ENCODE results near the gene KDM5B.

The KDM5B gene

DNA sequence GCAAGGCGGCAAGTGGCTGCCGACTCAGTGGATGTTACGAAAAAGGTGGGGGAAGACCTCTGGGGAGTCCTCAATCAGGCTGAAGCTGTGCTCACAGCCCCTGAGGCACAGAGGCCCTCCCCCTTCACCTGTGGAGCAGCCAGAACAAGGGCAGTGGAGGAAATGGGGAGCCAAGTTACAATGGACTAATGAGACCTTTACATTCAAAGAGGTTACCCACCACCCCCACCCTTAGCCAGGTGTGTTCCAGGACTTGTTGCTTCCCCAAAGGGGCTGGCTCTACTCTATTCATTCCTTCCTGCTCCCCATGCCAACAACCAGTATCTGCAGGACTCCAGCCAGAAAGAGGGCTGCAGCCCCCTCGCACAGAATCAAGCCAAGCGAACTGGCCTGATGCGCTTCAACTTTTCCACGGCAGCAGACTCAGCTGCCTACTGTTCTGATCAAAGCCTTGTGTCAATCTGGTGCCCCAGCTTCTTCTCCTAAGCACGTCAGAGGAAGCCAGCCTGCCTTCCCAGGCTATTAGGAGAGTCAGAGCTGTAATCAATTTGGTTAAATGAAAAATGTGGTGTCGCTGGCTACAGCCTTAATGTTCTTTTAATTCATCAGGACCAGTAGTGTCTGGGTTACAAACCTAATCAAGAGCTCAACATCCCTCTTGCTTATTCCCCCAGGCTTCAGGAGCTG, 96.1 kb downstream of the KDM5B start:
- no peak for DNase-seq (ENCODE audit: low spot score)

DNA sequence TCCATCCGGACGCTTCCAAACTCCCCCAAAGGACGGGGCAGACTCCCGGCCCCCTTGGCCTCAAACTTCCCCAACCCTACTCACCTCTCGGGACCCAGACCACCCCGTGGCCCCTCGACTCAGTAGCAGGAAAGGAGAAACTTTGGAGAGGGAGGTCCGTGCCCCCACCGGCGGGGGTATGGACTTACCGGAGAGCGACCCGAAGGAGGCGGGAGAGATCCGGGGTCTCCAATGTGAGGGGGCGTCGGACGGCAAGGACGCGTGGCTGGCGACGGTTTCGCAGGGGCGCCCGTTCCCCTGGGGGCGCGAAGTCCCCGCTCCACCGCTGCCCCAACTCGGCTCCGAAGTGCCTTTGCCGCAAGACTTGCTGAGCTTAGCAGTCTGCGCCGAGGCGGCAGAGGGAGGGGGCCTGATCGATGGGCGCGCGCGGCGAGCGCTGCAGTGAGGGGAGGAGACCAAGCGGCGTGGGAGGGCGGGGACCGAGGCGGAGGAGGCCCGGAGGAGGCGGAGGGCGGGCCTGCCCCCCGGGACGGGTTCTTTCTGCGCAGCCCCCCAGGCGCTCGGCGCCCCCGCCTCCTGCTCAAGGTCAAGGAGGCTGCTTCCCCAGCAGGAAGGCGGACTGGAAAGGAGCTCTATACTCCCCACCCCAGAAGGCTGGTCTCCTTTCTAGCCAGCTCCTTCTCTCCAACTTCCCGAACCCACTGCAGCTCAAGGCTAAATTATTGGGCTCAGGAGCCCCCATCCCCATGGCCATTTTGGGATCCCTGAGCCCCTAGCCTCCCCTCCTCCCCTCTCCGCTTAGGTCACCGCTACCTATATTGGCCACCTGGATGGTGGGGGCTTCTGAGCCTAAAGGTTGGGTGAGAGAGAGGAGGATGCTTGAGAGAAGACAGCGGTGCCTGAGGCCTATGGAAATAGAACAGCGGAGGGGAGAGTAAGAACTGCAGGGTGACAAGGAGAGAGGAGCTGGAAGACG, 97.9 kb downstream of the KDM5B start, which contains the start of gene SYT2:
SYT2 (minus strand) TSS at position 385 of the 976 bp plus-strand sequence. CDS start 104,682 bp downstream, outside the sequence.
- peak; percentile 63 for DNase-seq (ENCODE audit: low spot score)

DNA sequence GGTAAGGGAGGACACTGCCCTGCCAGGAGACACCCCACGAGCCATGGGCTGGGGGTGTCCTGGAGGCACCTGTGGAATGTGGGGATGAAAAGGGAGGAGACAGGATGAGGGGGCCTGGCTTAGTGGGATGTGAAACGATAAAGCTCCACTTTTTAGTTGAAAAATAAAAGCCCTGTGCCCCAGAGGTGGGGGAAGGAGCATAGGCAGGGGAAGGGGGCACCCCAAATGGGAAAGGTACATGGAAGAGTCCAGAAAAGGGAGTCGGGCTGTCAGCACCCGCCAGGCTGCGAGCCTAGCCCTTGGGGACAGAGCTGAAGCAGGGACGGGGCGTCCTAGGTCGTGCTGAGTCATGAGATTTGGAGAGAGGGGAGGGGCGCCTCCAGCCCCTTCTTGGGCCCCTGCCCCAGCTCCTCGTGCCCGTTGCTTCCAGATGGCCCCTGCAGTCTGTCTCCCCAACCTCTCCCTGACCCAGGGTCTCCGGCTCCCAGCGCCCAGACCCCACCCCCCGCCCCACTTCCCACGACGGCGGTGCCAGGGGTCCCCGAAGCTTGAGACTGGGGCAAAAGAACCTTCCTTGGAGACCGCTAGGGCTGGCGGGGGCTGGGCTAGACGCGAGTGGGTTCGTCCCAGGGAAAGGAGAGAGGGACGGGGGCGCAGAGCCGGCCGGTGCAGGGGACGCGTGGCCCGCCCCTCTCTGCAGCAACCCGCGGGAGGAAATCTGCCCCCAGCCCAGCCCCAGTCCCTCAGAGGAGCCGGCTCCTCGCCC, 98.8 kb downstream of the KDM5B start:
- no peak for DNase-seq (ENCODE audit: low spot score)

DNA sequence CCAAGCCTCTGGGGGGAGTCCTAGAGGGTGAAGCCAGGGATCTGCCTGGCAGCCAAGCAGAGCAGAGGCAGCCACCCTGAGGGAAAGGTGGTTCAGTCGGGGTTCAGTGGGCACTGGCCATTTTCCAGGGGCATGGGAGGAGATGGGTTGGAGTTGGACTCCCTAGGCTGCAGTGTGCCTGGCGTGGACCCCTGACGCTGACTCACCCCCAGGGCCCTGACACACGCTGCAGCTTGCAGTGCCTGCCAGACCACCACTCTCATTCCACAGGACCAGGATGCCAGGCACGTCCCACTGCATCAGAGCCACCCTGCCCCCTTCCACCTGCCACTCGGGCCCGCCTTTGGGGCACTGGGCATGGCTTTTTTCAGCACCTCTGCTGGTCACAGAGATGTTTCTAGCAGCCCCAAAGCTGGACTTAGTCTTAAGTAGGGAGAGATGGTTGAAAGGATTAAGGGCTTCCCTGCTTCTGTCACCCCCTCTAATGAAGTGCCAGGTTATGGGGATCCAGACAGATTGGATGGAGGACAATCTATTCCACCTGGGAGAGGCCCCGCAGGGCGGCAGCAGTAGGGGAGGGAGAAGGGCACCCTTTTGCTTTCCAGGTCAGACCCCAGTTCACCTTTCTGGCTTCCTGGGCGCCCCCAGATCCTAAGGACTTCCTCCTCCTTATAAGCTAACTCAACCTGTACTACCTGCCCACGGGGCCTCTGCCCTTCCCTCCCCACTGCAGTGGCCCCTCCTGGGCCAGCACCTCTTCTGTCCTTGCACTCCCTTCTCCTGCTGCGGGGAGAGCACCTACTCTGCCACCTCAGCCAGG, 99.6 kb downstream of the KDM5B start:
- DNase-seq (ENCODE audit: low spot score) = no peak

DNA sequence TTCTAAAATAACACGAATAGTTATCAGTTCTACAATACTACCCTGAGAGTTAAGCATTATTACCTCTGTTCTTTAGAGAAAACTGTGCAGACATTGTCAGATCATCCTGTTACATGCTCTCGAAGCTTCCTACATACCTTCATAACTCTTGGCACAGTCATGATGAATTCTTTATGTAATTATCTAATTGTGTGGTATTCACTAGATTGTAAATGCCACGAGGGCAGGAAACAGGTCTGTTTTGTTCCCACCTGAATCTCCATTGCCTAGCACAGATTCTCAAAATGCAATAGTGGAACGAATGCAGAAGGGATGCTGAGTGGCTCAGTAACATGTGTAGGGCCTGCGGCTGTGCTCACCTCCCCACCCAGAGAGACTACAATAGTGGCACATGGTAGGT, 101.4 kb downstream of the KDM5B start:
- no peak for DNase-seq (ENCODE audit: low spot score)

DNA sequence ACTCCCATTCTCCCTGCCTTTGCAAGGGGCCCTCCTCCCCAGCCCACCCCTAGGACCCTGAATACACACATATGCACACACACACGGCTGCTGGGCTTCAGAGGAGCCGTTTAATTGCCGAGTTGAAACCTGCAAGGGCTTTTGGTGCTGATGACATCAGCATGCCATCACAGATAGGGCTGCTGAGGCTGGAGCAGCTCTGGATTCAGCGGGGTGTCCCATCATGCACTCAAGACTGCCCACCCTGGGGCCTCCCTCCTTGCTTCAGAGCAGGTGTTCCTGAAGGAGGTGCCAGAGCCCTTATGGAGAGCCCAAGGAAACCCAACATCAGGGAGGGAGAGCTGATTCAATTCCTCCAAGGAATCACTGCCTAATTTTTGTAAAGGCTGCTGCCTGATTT, 103.6 kb downstream of the KDM5B start:
- DNase-seq (ENCODE audit: low spot score) = no peak

DNA sequence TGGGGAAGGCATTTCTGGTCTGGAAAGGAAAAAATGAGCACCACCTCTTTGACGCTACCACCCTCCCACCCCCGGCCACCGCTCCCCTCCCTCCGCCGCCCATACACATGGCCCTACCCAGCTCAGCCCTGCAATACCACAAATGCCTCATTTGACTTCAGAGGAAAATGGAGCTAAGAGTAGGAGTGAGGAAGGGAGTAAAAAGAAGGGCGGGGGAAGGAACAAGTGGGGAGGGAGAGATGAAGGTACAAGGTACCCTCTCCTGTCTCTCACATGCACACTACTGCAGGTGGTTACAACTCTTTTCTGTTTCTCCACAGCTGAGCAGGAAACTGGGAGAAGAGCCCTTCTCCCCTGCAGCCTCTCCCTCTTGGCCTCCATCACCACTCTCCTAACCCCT, 105.0 kb downstream of the KDM5B start:
- DNase-seq (ENCODE audit: low spot score) = no peak

DNA sequence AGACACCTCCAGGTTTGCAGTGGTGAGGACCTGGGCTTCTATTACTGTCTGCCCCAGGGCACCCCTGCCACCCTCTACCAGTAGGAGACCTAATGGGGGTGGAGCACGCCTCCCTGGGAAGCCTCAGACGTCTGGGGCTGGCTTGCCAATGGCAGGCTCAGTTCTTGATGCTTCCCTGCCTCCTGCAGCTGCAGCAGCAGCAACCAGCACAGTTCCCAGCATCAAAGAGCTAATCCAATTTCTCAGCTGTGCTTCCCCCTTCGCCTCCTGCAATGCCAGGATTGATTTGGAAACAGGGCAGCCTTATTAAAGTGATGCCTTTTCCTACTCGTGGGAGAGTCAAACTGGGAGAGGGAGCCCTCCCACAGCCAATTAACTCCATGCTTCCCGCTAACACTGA, 106.1 kb downstream of the KDM5B start:
- DNase-seq (ENCODE audit: low spot score) = no peak

DNA sequence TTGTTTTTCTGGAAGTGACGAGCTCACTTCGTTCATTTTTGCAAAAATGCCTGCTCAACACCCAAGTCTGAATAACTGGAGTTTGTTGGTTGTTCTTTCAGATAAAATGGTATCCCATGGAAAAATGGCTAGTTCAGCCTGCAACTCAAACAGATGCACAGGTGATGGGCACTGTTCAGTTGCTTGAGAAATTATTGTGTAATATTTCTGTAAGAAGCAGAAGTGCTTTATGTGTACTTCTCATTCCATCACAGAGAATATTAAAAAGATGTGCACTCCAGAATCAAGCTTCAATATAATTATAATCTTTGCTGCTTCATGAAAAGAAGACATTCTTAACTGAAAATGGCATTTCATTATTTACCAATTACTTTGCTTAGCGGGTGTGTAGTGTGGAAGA, 107.0 kb downstream of the KDM5B start:
- DNase-seq (ENCODE audit: low spot score) = no peak

DNA sequence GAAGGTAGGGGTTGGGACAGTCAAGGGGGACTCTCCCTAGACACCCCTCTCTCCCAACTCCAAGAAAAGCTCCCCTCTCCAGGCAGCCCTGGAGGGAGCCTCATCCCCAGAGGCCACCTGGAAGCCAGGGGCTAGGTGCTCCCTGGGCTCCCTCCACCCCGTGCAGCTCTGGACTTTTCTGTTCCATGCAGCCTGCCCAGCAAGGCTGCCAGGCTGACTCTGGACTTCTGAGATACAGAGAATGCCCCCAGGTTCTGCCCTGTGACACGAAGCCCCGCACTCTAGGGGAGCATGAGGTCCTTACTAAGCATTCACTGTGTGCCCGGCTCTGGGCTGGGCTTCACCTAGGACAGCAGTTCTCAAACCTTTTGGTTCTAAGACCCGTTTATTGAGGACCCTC, 108.2 kb downstream of the KDM5B start:
- DNase-seq (ENCODE audit: low spot score) = no peak

DNA sequence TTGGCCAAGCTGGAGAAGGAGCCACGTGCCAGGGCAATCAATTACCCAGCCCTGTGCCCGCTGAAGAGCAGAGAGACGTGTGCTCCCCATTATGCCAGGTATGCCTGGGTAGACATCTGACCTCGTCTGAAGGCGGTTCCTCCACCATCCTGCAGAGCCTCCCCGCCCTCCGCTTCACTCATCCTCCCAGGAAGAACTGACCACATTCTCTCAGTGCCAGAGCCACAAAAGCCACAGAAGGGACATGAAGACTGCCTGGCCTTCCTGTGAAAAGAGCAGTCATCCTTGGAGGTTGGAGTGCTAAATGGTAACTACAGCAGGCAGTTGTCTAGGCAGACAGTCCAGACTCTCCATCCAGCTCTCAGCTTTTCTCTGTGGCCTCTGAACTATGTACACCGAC, 109.9 kb downstream of the KDM5B start:
- no peak for DNase-seq (ENCODE audit: low spot score)

DNA sequence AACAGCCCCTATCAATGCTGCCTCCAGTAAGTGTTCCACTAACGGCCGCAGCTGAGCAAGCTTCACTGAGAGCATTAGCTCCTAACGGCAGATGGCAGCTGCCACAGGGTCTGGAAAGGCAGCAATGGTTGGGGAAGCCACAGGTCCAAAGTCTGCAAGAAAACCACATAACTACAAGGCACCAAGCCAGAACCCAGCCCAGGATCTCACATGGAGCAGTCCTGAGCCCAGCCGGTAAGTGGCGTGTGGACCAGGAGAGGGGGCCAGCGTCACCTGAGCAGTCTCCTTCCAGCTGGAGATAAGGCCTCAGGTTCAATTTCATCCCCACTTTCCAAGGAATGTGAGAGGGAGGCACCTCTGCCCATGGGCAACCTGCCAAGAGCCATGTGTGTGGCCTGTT, 111.2 kb downstream of the KDM5B start:
- no peak for DNase-seq (ENCODE audit: low spot score)

DNA sequence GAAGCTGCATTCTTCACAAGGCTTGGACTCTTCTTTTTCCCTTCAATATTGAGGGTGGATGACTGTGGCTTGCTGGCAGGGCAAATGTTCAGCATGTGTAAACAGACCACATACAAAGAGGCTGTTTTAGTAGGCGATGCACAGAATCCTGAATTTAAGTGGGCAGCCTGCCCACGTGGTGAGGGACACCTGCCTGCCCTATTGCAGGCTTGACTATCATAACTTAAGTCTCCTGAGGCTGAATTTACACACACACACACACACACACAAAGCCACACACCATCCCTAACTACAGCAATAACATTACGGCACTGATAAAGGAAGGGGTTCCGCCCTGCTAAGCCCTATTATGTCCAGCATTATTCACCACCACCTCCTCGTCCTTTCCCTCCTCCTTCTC, 113.9 kb downstream of the KDM5B start:
- no peak for DNase-seq (ENCODE audit: low spot score)

DNA sequence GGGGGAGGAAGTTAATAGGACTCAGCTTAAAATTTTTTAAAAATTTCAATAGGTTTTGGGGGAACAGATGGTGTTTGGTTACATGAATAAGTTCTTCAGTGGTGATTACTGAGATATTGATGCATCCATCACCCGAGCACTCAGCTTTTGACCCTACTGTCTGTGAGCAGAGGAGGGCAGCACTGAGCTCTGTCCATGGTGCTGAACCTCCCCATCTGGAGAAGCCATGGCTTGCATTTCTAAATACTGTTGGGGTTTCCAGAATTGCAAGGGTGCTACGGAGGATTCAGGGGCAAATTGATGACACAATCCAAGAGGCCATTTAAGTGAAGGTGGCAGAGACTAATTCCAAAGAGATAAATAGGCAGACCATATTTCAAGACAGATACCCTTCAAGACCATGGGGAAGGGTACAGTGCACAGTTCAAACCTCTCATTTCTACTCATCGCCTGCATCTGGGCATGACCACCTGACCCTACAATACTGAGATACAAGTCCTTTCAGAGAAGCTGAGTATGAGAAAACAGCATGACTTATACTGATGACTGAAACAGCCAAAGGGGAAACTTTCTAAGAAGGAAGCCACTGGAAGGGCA, 115.2 kb downstream of the KDM5B start:
- peak; percentile 87 for DNase-seq (ENCODE audit: low spot score)

DNA sequence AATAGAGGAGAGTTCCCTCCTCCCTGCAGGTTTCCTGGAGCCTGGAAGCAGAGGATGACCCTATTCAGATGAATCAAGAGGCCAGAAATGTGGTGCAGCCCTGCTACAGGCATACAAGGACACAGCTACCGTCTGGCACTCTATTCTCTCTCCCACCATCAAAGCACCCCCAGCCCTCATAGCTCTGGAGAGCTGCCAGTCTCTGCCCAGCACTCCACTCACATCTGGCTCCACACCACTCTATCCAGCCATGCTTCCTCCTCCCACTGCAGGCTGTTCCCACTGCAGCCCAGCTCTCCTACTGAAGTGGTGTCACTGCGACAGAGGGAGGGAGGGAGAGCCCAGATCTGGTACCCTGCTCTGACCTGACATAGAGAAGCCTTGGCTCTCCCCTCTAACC, 116.4 kb downstream of the KDM5B start:
- DNase-seq (ENCODE audit: low spot score) = no peak

DNA sequence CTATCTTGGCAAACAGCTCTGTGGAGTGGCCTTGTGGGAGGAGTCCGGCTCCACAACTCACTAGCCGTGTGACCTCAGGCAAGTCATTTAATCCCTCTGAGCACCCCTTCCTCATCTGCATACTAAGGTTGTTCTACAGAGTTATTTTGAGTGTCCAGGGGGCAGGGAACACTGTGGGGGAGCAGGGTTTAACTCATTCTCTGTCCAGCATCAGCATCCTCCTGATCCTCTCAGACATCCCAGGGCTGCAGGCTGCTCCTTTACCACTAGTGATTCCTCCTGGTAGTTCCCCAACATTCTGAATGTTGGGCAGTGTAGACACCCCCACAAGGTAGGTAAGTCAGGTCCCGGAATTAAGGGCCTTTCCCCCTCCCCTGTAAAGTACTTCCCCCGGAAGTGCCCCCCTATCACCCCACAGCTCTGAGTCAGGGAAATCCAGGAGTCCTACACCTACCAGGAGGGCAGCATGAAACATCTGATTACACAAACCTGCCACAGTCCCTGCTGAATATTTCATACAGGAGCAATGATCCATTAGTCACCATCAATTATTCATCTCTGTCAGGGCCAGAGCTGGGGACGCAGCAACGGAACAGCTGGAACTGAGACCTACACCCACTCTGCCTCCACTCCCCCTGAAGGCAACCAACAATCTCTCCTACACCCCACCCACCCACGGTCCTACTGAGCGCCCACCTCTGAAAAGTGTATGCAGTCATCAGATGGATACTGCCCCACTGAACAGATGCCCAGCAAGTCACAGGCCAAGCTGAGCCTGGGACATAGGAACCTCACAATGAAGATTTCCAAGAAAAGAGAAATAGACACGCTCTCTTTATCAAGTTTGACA, 118.5 kb downstream of the KDM5B start:
- no peak for DNase-seq (ENCODE audit: low spot score)

DNA sequence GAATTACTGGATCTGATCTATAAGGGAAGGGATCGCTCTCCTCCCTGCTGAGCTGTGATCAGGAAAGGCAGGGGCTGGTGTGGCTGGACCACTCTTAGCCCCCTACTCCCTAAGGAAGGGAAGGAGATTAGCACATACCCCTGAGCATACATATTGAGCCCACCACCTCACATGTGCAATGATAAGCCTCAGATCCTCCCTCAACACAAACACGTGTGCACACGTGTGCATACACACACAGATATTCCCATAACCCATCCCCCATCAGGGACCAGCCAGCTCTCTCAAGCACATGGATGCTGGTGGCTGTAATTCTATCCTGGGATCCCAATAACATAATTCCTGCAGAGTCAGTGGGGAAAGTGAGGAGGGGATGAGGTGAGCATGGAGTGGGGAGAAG, 119.1 kb downstream of the KDM5B start:
- DNase-seq (ENCODE audit: low spot score) = no peak

DNA sequence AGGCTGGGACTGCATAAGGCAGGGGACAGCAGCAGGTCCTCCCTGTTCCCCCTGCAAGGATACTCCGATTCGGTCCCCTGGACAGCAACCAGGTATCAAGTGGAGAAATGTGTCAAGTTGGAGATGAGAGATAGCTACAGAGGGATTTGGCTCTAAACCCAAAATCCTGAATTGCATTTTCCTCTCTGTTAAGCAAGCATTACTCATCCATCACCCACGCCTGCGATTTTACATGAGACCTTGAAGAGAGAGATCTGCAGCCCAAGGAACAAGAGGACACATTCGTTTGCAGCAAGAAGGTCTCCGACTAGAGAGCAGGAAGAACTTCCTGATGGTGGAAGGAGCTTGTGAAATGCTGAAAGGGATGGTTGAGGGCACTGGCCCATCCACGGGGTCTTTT, 119.8 kb downstream of the KDM5B start:
- no peak for DNase-seq (ENCODE audit: low spot score)

DNA sequence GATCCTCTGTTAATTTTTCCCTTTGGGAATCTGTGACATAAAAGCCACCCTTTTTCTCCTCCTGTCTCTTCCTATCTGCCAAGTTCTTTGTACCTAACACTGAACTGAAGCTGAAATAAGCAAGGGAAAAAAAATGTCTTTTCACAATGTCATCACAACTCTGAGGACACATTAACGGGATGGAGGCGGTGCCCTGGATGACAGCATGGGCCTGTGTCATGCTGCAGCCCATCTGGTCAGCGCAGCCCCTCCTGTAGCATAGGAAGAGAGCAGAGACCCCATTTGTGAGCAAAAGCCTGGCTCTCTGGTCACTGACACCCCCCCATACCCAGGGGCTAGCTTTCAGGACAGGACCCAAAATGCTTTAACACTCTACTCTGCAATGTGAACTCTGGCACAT, 120.4 kb downstream of the KDM5B start:
- no peak for DNase-seq (ENCODE audit: low spot score)

DNA sequence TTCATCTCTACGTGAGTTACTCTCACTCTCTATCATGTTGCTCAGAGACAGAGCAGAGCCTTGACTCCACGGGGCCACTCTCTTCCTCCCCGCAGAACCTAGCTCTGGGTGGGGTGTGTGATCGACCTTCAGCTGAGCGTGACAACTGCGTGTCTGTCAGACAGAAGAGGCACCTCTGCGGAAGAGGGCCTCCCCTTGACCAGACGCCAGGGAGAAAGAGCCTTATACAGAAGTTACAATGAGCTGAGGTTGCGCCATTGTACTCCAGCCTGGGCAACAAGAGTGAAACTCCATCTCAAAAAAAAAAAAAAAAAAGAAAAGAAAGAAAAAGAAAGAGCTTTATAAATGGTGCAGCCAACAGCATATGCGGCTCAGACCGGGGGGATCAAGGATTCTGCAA, 120.9 kb downstream of the KDM5B start:
- DNase-seq (ENCODE audit: low spot score) = no peak
